HG02852 (cell line): ENCODE results near the gene PBX1.

Experiments
- ATAC-seq: cut with Tn5 transposase; IDR thresholded peaks from one replicate; pipeline ENCODE4 v1.9.1; 2021; ENCODE audit warnings: mild to moderate bottlenecking, moderate library complexity; ENCODE audit not compliant: unreplicated experiment

Gene PBX1

GRCh38 chr1:164563721-164564360 is 4.9 kb downstream of the PBX1 start:
- ATAC-seq: no peak

GRCh38 chr1:164564378-164564777 is 5.4 kb downstream of the PBX1 start:
- ATAC-seq: no peak

GRCh38 chr1:164565357-164565756 is 6.4 kb downstream of the PBX1 start:
- no peak for ATAC-seq

- no peak for ATAC-seq
These were observed 8.8 kb downstream of the PBX1 start for GRCh38 chr1:164567774-164568173.

- ATAC-seq: no peak
These were observed 10.3 kb downstream of the PBX1 start for GRCh38 chr1:164569241-164569640.

GRCh38 chr1:164569866-164570265 is 10.9 kb downstream of the PBX1 start:
- ATAC-seq: no peak

GRCh38 chr1:164571333-164571732 is 12.3 kb downstream of the PBX1 start:
- ATAC-seq: no peak

- ATAC-seq: no peak
These were observed 16.4 kb downstream of the PBX1 start for GRCh38 chr1:164575356-164575886.

- no peak for ATAC-seq
These were observed 17.6 kb downstream of the PBX1 start for GRCh38 chr1:164576291-164577271.

GRCh38 chr1:164577291-164577690 is 18.3 kb downstream of the PBX1 start:
- ATAC-seq: no peak

GRCh38 chr1:164578479-164579200 is 19.7 kb downstream of the PBX1 start:
- ATAC-seq: no peak

- ATAC-seq: no peak
These were observed 20.4 kb downstream of the PBX1 start for GRCh38 chr1:164579381-164579780.

GRCh38 chr1:164581762-164582161 is 22.8 kb downstream of the PBX1 start:
- ATAC-seq: no peak

GRCh38 chr1:164583196-164583595 is 24.2 kb downstream of the PBX1 start:
- no peak for ATAC-seq

- no peak for ATAC-seq
These were observed 25.0 kb downstream of the PBX1 start for GRCh38 chr1:164583835-164584539.

- no peak for ATAC-seq
These were observed 27.6 kb downstream of the PBX1 start for GRCh38 chr1:164586591-164586990.

- ATAC-seq: no peak
These were observed 28.9 kb downstream of the PBX1 start for GRCh38 chr1:164587617-164588501.

- no peak for ATAC-seq
These were observed 29.7 kb downstream of the PBX1 start for GRCh38 chr1:164588516-164589341.

GRCh38 chr1:164589408-164589807 is 30.4 kb downstream of the PBX1 start:
- ATAC-seq: no peak
